Measurements from ENCODE around the gene TSSK3.

TSSK3 gene

GRCh38 chr1:32392325-32392724, 30.0 kb downstream of the TSSK3 start:
- Histone ChIP-seq H3K9me2 (replicated peaks; ENCODE audit: low read depth, low read length) (no peaks in the 10 kb centered on the region), H3F3A (ENCODE audit: low read depth) (no peaks in the 10 kb centered on the region), H3K9me3 (ENCODE audit: insufficient read depth, low read depth, low read length) (no peaks in the 10 kb centered on the region), H3K4me2 (ENCODE audit: low read depth, low read length, poor library complexity, severe bottlenecking) (peak overlapping the region; percentile 94), H3K4me1 (ENCODE audit: insufficient read depth, low read length, poor library complexity, severe bottlenecking) (peaks cover 21% of the 10 kb centered on the region), H3K9ac (ENCODE audit: low read depth, low read length, poor library complexity, severe bottlenecking) (no peak overlapping the region), H3K79me2 (ENCODE audit: insufficient read depth, low read length) (peaks cover 39% of the 10 kb centered on the region), H3K36me3 (ENCODE audit: insufficient read depth, low read length) (no peaks in the 10 kb centered on the region; the same call in 1 of the 2 replicates), H3K4me3 (ENCODE audit: low read length, poor library complexity, severe bottlenecking) (peak overlapping the region; percentile 91), H3K27me3 (ENCODE audit: insufficient read depth, low read length, poor library complexity, severe bottlenecking) (no peaks in the 10 kb centered on the region), H4K20me1 (ENCODE audit: insufficient read depth, low read length, poor library complexity, severe bottlenecking) (peaks cover 10% of the 10 kb centered on the region), H2AFZ (ENCODE audit: low read length) (no peak overlapping the region)
- no peak for TF ChIP-seq CTCF (conservative IDR thresholded peaks at IDR 0.05; ENCODE audit: low read length)
- no peak for TF ChIP-seq EZH2phosphoT487 (IDR thresholded peaks at IDR 0.05; ENCODE audit: borderline replicate concordance)

GRCh38 chr1:32393136-32393535, 30.8 kb downstream of the TSSK3 start:
- H4K20me1 ChIP-seq (ENCODE audit: insufficient read depth, low read length, poor library complexity, severe bottlenecking), result peaks cover 10% of the 10 kb centered on the region
- H3K4me2 ChIP-seq (ENCODE audit: low read depth, low read length, poor library complexity, severe bottlenecking), result peak overlapping the region; percentile 94
- H3K9me3 ChIP-seq (ENCODE audit: insufficient read depth, low read depth, low read length), result no peaks in the 10 kb centered on the region
- peak overlapping the region; percentile 91 for H3K4me3 ChIP-seq (ENCODE audit: low read length, poor library complexity, severe bottlenecking)
- no peaks in the 10 kb centered on the region for H3F3A ChIP-seq (ENCODE audit: low read depth)
- TF ChIP-seq CTCF (conservative IDR thresholded peaks at IDR 0.05; ENCODE audit: low read length) (no peak), EZH2phosphoT487 (IDR thresholded peaks at IDR 0.05; ENCODE audit: borderline replicate concordance) (no peak)
- H2AFZ ChIP-seq (ENCODE audit: low read length), result no peak overlapping the region
- H3K4me1 ChIP-seq (ENCODE audit: insufficient read depth, low read length, poor library complexity, severe bottlenecking), result peaks cover 21% of the 10 kb centered on the region
- peak overlapping the region; percentile 76 for H3K9ac ChIP-seq (ENCODE audit: low read depth, low read length, poor library complexity, severe bottlenecking)
- H3K79me2 ChIP-seq (ENCODE audit: insufficient read depth, low read length), result peaks cover 39% of the 10 kb centered on the region
- no peaks in the 10 kb centered on the region for H3K9me2 ChIP-seq (replicated peaks; ENCODE audit: low read depth, low read length)
- H3K27me3 ChIP-seq (ENCODE audit: insufficient read depth, low read length, poor library complexity, severe bottlenecking), result no peaks in the 10 kb centered on the region
- no peaks in the 10 kb centered on the region; the same call in 1 of the 2 replicates for H3K36me3 ChIP-seq (ENCODE audit: insufficient read depth, low read length)

- TF ChIP-seq EZH2phosphoT487 (IDR thresholded peaks at IDR 0.05; ENCODE audit: borderline replicate concordance) (no peak), CTCF (conservative IDR thresholded peaks at IDR 0.05; ENCODE audit: low read length) (no peak)
- peak overlapping the region; percentile 94 for H3K4me2 ChIP-seq (ENCODE audit: low read depth, low read length, poor library complexity, severe bottlenecking)
- peak overlapping the region; percentile 80 for H2AFZ ChIP-seq (ENCODE audit: low read length)
- H3K9ac ChIP-seq (ENCODE audit: low read depth, low read length, poor library complexity, severe bottlenecking), result peak overlapping the region; percentile 76
- H3K9me3 ChIP-seq (ENCODE audit: insufficient read depth, low read depth, low read length), result no peaks in the 10 kb centered on the region
- H3K9me2 ChIP-seq (replicated peaks; ENCODE audit: low read depth, low read length), result no peaks in the 10 kb centered on the region
- no peaks in the 10 kb centered on the region for H3K27me3 ChIP-seq (ENCODE audit: insufficient read depth, low read length, poor library complexity, severe bottlenecking)
- H4K20me1 ChIP-seq (ENCODE audit: insufficient read depth, low read length, poor library complexity, severe bottlenecking), result peaks cover 10% of the 10 kb centered on the region
- H3K36me3 ChIP-seq (ENCODE audit: insufficient read depth, low read length), result no peaks in the 10 kb centered on the region; the same call in 1 of the 2 replicates
- H3K4me3 ChIP-seq (ENCODE audit: low read length, poor library complexity, severe bottlenecking), result peak overlapping the region; percentile 91
- H3F3A ChIP-seq (ENCODE audit: low read depth), result no peaks in the 10 kb centered on the region
- peaks cover 39% of the 10 kb centered on the region for H3K79me2 ChIP-seq (ENCODE audit: insufficient read depth, low read length)
- peaks cover 21% of the 10 kb centered on the region for H3K4me1 ChIP-seq (ENCODE audit: insufficient read depth, low read length, poor library complexity, severe bottlenecking)
Observed at GRCh38 chr1:32393832-32394140, 31.4 kb downstream of the TSSK3 start.
